Mucosa of rectum (tissue), 2 donors: Measurements from ENCODE around the gene TREML1.

Source experiments
- H3K27ac ChIP-seq, 2 donors: one replicate each; pipeline ENCODE4 v1.7.0; 2013; ENCODE audit warnings: inconsistent platforms in 2 of 2, low read depth in 2 of 2, low read length in 2 of 2
- H3K27me3 ChIP-seq, 2 donors: one replicate each; pipeline ENCODE4 v1.7.0; 2013; ENCODE audit warnings: low read length in 2 of 2; ENCODE audit not compliant: control insufficient read depth in 2 of 2, insufficient read depth in 2 of 2
- H3K36me3 ChIP-seq, 2 donors: one replicate each; pipeline ENCODE4 v1.7.0; 2013; ENCODE audit warnings: low read length in 2 of 2; ENCODE audit not compliant: control insufficient read depth in 2 of 2, insufficient read depth in 2 of 2
- H3K4me1 ChIP-seq, 2 donors: one replicate each; pipeline ENCODE4 v1.7.0; 2013; ENCODE audit warnings: low read length in 2 of 2, mild to moderate bottlenecking in 1 of 2; ENCODE audit not compliant: control insufficient read depth in 2 of 2, insufficient read depth in 2 of 2
- H3K4me3 ChIP-seq, 2 donors: one replicate each; pipeline ENCODE4 v1.7.0; 2013; ENCODE audit warnings: low read length in 2 of 2
- H3K9ac ChIP-seq, 2 donors: one replicate each; pipeline ENCODE4 v1.7.0; 2013; ENCODE audit warnings: low read length in 2 of 2, low read depth in 1 of 2, mild to moderate bottlenecking in 1 of 2
- H3K9me3 ChIP-seq, 2 donors: one replicate each; pipeline ENCODE4 v1.7.0; 2013; ENCODE audit warnings: low read length in 2 of 2; ENCODE audit not compliant: control insufficient read depth in 2 of 2
- donor health status: healthy.
- donor health status: Normal muscosa, but diverticular disease.

The TREML1 gene

GRCh38 chr6:41153451-41153850, 696 bp downstream of the TREML1 start:
- no peaks in the 10 kb centered on the region for H3K36me3 ChIP-seq

GRCh38 chr6:41150671-41151070, 3.5 kb downstream of the TREML1 start:
- Histone ChIP-seq H3K9ac (no peak overlapping the region), H3K27ac (no peak overlapping the region), H3K4me1 (no peaks in the 10 kb centered on the region), H3K27me3 (no peaks in the 10 kb centered on the region), H3K9me3 (no peaks in the 10 kb centered on the region), H3K36me3 (no peaks in the 10 kb centered on the region), H3K4me3 (no peak overlapping the region)

More at GRCh38 chr6:41153451-41153850, 696 bp downstream of the TREML1 start:
- H3K27ac ChIP-seq: no peak overlapping the region
- no peaks in the 10 kb centered on the region for H3K27me3 ChIP-seq
- H3K4me3 ChIP-seq: no peak overlapping the region
- no peaks in the 10 kb centered on the region for H3K4me1 ChIP-seq
- H3K9ac ChIP-seq: no peak overlapping the region
- no peaks in the 10 kb centered on the region for H3K9me3 ChIP-seq

- Histone ChIP-seq H3K4me3 (no peak overlapping the region), H3K27me3 (no peaks in the 10 kb centered on the region), H3K4me1 (no peaks in the 10 kb centered on the region), H3K27ac (no peak overlapping the region), H3K9me3 (no peaks in the 10 kb centered on the region), H3K36me3 (no peaks in the 10 kb centered on the region), H3K9ac (no peak overlapping the region)
These were observed 6.2 kb downstream of the TREML1 start for GRCh38 chr6:41147917-41148316.

GRCh38 chr6:41136911-41137310, 17.2 kb downstream of the TREML1 start:
- H3K27me3 ChIP-seq: no peaks in the 10 kb centered on the region
- H3K36me3 ChIP-seq: peaks cover 0 to 6% of the 10 kb centered on the region in 2 donors
- no peak overlapping the region for H3K27ac ChIP-seq

GRCh38 chr6:41135062-41135832, 18.9 kb downstream of the TREML1 start:
- H3K36me3 ChIP-seq: peaks cover 0 to 6% of the 10 kb centered on the region in 2 donors
- no peaks in the 10 kb centered on the region for H3K27me3 ChIP-seq
- H3K9ac ChIP-seq: no peak overlapping the region
- H3K4me1 ChIP-seq: no peaks in the 10 kb centered on the region
- H3K27ac ChIP-seq: no peak overlapping the region
- no peak overlapping the region for H3K4me3 ChIP-seq
- no peaks in the 10 kb centered on the region for H3K9me3 ChIP-seq

More at GRCh38 chr6:41136911-41137310, 17.2 kb downstream of the TREML1 start:
- H3K9ac ChIP-seq: no peak overlapping the region
- H3K4me3 ChIP-seq: no peak overlapping the region
- H3K9me3 ChIP-seq: no peaks in the 10 kb centered on the region
- no peaks in the 10 kb centered on the region for H3K4me1 ChIP-seq

- H3K36me3 ChIP-seq: peaks cover 0 to 6% of the 10 kb centered on the region in 2 donors
These were observed 21.9 kb downstream of the TREML1 start for GRCh38 chr6:41132254-41132653.

GRCh38 chr6:41125282-41125681, 28.9 kb downstream of the TREML1 start:
- no peak overlapping the region for H3K4me3 ChIP-seq
- H3K9ac ChIP-seq: no peak overlapping the region
- no peak overlapping the region for H3K27ac ChIP-seq
- H3K4me1 ChIP-seq: no peaks in the 10 kb centered on the region
- no peaks in the 10 kb centered on the region for H3K9me3 ChIP-seq
- no peaks in the 10 kb centered on the region for H3K27me3 ChIP-seq
- peaks cover 0 to 6% of the 10 kb centered on the region in 2 donors for H3K36me3 ChIP-seq

More at GRCh38 chr6:41132254-41132653, 21.9 kb downstream of the TREML1 start:
- Histone ChIP-seq H3K9me3 (no peaks in the 10 kb centered on the region), H3K4me1 (no peaks in the 10 kb centered on the region), H3K9ac (no peak overlapping the region), H3K27ac (no peak overlapping the region), H3K4me3 (no peak overlapping the region), H3K27me3 (no peaks in the 10 kb centered on the region)

GRCh38 chr6:41122918-41123317, 31.2 kb downstream of the TREML1 start:
- Histone ChIP-seq H3K9ac (no peak overlapping the region), H3K4me1 (no peaks in the 10 kb centered on the region), H3K9me3 (no peaks in the 10 kb centered on the region), H3K27me3 (no peaks in the 10 kb centered on the region), H3K27ac (no peak overlapping the region), H3K4me3 (no peak overlapping the region), H3K36me3 (peaks cover 0 to 6% of the 10 kb centered on the region in 2 donors)

- Histone ChIP-seq H3K9ac (no peak overlapping the region), H3K27me3 (no peaks in the 10 kb centered on the region), H3K27ac (no peak overlapping the region), H3K4me1 (no peaks in the 10 kb centered on the region), H3K4me3 (no peak overlapping the region), H3K36me3 (peaks cover 0 to 6% of the 10 kb centered on the region in 2 donors), H3K9me3 (no peaks in the 10 kb centered on the region)
These were observed 31.8 kb downstream of the TREML1 start for GRCh38 chr6:41122373-41122772.

- peaks cover 0 to 6% of the 10 kb centered on the region in 2 donors for H3K36me3 ChIP-seq
- H3K9me3 ChIP-seq: no peaks in the 10 kb centered on the region
These were observed 34.1 kb downstream of the TREML1 start for GRCh38 chr6:41120058-41120457.

More at GRCh38 chr6:41120058-41120457, 34.1 kb downstream of the TREML1 start:
- no peaks in the 10 kb centered on the region for H3K27me3 ChIP-seq
- H3K27ac ChIP-seq: no peak overlapping the region
- no peak overlapping the region for H3K9ac ChIP-seq
- H3K4me3 ChIP-seq: no peak overlapping the region
- H3K4me1 ChIP-seq: no peaks in the 10 kb centered on the region
